Measurements from ENCODE around the gene SHH. TPM values are rescaled to one million over a fixed set of nuclear protein-coding genes. Genes with fewer than 3 reads are reported as not detected.

SHH gene
- total and polyA plus RNA-seq, 9 donors, result 0.33 to 0.48 TPM; not detected in 7

GRCh38 chr7:155780884-155781283 is 31.4 kb downstream of the SHH start:
- no peaks in the 10 kb centered on the region for H3K36me3 ChIP-seq
- WGBS, 3 donors, result 94 to 97% (median 97%) methylated on average over 24 of the region's 24 CpGs
- TF ChIP-seq EP300 (IDR thresholded peaks at IDR 0.05) (no peak), POLR2A (IDR thresholded peaks at IDR 0.05) (no peak)
- TF ChIP-seq, protein P1, sequence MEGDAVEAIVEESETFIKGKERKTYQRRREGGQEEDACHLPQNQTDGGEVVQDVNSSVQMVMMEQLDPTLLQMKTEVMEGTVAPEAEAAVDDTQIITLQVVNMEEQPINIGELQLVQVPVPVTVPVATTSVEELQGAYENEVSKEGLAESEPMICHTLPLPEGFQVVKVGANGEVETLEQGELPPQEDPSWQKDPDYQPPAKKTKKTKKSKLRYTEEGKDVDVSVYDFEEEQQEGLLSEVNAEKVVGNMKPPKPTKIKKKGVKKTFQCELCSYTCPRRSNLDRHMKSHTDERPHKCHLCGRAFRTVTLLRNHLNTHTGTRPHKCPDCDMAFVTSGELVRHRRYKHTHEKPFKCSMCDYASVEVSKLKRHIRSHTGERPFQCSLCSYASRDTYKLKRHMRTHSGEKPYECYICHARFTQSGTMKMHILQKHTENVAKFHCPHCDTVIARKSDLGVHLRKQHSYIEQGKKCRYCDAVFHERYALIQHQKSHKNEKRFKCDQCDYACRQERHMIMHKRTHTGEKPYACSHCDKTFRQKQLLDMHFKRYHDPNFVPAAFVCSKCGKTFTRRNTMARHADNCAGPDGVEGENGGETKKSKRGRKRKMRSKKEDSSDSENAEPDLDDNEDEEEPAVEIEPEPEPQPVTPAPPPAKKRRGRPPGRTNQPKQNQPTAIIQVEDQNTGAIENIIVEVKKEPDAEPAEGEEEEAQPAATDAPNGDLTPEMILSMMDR (IDR thresholded peaks at IDR 0.05), result no peak

GRCh38 chr7:155778349-155778748 is 33.9 kb downstream of the SHH start:
- intact Hi-C loops (cut with DNase I), result loop anchor here in 1 of 4 donors (10.0 kb wide), 1 partner anchor 864 kb away; no protein-coding TSS in a partner anchor
- Histone ChIP-seq H3K36me3 (no peaks in the 10 kb centered on the region), H3K27me3 (no peaks in the 10 kb centered on the region), H3K4me3 (no peak overlapping the region), H3K9me3 (no peaks in the 10 kb centered on the region), H3K27ac (no peak overlapping the region), H3K4me1 (ENCODE audit: insufficient read depth) (no peaks in the 10 kb centered on the region)
- TF ChIP-seq, protein P1 (IDR thresholded peaks at IDR 0.05), result no peak
- TF ChIP-seq POLR2A (IDR thresholded peaks at IDR 0.05) (no peak), EP300 (IDR thresholded peaks at IDR 0.05) (no peak)
- DNase-seq, result no peak
- 86 to 90% (median 86%) methylated on average over 6 of the region's 6 CpGs for WGBS, 3 donors

More at GRCh38 chr7:155780884-155781283, 31.4 kb downstream of the SHH start:
- Histone ChIP-seq H3K9me3 (no peaks in the 10 kb centered on the region), H3K27me3 (no peaks in the 10 kb centered on the region), H3K4me3 (no peak overlapping the region), H3K27ac (no peak overlapping the region), H3K4me1 (ENCODE audit: insufficient read depth) (no peaks in the 10 kb centered on the region)
- DNase-seq, result no peak
- intact Hi-C loops (cut with DNase I), result no loop called here

GRCh38 chr7:155776606-155777005 is 35.7 kb downstream of the SHH start:
- no peaks in the 10 kb centered on the region for H3K9me3 ChIP-seq
- H3K27me3 ChIP-seq, result no peaks in the 10 kb centered on the region
- no peak overlapping the region for H3K4me3 ChIP-seq
- intact Hi-C loops (cut with DNase I), result loop anchor here in 1 of 4 donors (10.0 kb wide), 1 partner anchor 862 kb away; no protein-coding TSS in a partner anchor
- no peak overlapping the region for H3K27ac ChIP-seq
- H3K4me1 ChIP-seq (ENCODE audit: insufficient read depth), result no peaks in the 10 kb centered on the region
- 81 to 85% (median 82%) methylated on average over 8 of the region's 8 CpGs for WGBS, 3 donors
- DNase-seq, result no peak
- no peaks in the 10 kb centered on the region for H3K36me3 ChIP-seq
- TF ChIP-seq, protein P1 (IDR thresholded peaks at IDR 0.05), result no peak
- TF ChIP-seq POLR2A (IDR thresholded peaks at IDR 0.05), result no peak
- no peak for TF ChIP-seq EP300 (IDR thresholded peaks at IDR 0.05)

DNA sequence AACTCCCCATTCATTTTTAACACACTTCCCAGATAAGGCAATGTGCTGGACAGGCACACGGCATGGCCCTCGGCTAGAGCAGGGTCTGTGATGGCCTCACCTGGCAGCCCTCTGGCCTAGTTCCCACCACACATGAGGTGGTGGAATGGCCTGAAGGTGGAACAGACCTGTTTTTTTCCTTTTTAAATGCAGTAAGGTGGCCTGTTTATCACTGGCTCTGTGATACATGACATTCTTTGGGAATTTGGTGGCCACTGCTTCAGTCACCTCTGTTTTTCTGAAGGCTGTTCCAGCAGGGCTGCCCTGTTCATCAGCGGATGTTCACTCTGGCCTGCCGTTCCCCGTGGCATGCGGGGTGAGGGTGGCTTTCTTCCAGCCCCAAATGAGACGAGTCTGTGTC is 36.6 kb downstream of the SHH start:
- no peak overlapping the region for H3K27ac ChIP-seq
- 87 to 90% (median 87%) methylated on average over 7 of the region's 7 CpGs for WGBS, 3 donors

More for the DNA sequence above, 36.6 kb downstream of the SHH start:
- intact Hi-C loops (cut with DNase I), result loop anchor here in 1 of 4 donors (10.0 kb wide), 1 partner anchor 861 kb away; no protein-coding TSS in a partner anchor
- no peak overlapping the region for H3K4me3 ChIP-seq
- no peak for DNase-seq
- no peaks in the 10 kb centered on the region for H3K36me3 ChIP-seq
- no peaks in the 10 kb centered on the region for H3K4me1 ChIP-seq (ENCODE audit: insufficient read depth)
- H3K27me3 ChIP-seq, result no peaks in the 10 kb centered on the region
- H3K9me3 ChIP-seq, result no peaks in the 10 kb centered on the region
- no peak for TF ChIP-seq EP300 (IDR thresholded peaks at IDR 0.05)
- no peak for TF ChIP-seq POLR2A (IDR thresholded peaks at IDR 0.05)
- TF ChIP-seq, protein P1 (IDR thresholded peaks at IDR 0.05), result no peak
